Nasal cavity respiratory epithelium epithelial cell of viscerocranial mucosa (primary cell): ENCODE results near the gene HEBP1. TPM values are rescaled to one million over a fixed set of nuclear protein-coding genes. Genes with fewer than 3 reads are reported as not detected.

Experiments
- total RNA-seq: library from RNA; depleted of rRNA; stranded (reverse); fragments of >200 nt; gene quantifications from 2 replicates; pipeline ENCODE4 v1.2.3, GENCODE V29; 2014

HEBP1 gene
- 5.5 and 20.9 TPM in 2 replicates for total RNA-seq

GRCh38 chr12:12999959-13000615 is at the start of gene HEBP1:
Gene HEBP1 (minus strand): TSS chr12:13000265. CDS start chr12:13000114, 151 bp downstream.

GRCh38 chr12:13044002-13044905 is 44.2 kb upstream of the HEBP1 start, which contains the start of gene FAM234B:
Gene FAM234B (plus strand): TSS chr12:13044381. CDS start chr12:13044404, 23 bp downstream.

GRCh38 chr12:12952036-12952435 is 48.0 kb downstream of the HEBP1 start, which contains the start of gene GPRC5D:
Gene GPRC5D (minus strand): TSS chr12:12952170. CDS start chr12:12950384, 1,786 bp downstream.

Other genes starting within 250 kb of the HEBP1 start
- 2.1 and 4.1 TPM in 2 replicates for gene APOLD1, start 214.6 kb downstream of the HEBP1 start, total RNA-seq
- 56.0 and 59.2 TPM in 2 replicates for gene DDX47, start 186.9 kb downstream of the HEBP1 start, total RNA-seq
- 18.8 and 20.4 TPM in 2 replicates for gene GPRC5A, start 108.7 kb downstream of the HEBP1 start, total RNA-seq
- not detected in 2 replicates for gene GPRC5D, start 48.1 kb downstream of the HEBP1 start, total RNA-seq
- 3.4 and 11.0 TPM in 2 replicates for gene FAM234B, start 44.1 kb upstream of the HEBP1 start, total RNA-seq
- not detected in 2 replicates for gene GSG1, start 103.4 kb upstream of the HEBP1 start, total RNA-seq
- gene EMP1, start 196.5 kb upstream of the HEBP1 start, total RNA-seq = 11.6 and 31.9 TPM in 2 replicates